NCI-H748 (cell line): Measurements from ENCODE around the gene TOMM7.
"Not testable (repeated sequence)": the region's sequence is repeated elsewhere in the genome, so short reads cannot be mapped to it uniquely, and the experiment has no call there.

Source experiments
- DNase-seq: peaks from one replicate; lab custom pipeline; 2025; ENCODE audit not compliant: unreplicated experiment; lab: John Stamatoyannopoulos, UW

TOMM7 gene

GRCh38 chr7:22826593-22826992 is 3.9 kb upstream of the TOMM7 start:
- DNase-seq, result peak; percentile 26

- no peak for DNase-seq
Observed at GRCh38 chr7:22824760-22825159, 2.1 kb upstream of the TOMM7 start.

GRCh38 chr7:22823142-22823497 is 471 bp upstream of the TOMM7 start:
- DNase-seq, result no peak

GRCh38 chr7:22821702-22822485 is 755 bp downstream of the TOMM7 start:
- peak; percentile 50 for DNase-seq

- no peak for DNase-seq
Observed at GRCh38 chr7:22819476-22819875, 3.2 kb downstream of the TOMM7 start.

GRCh38 chr7:22814261-22815208 is 8.1 kb downstream of the TOMM7 start:
- no peak for DNase-seq

- DNase-seq, result no peak
Observed at GRCh38 chr7:22812353-22812752, 10.3 kb downstream of the TOMM7 start.

GRCh38 chr7:22811746-22812280 is 10.8 kb downstream of the TOMM7 start:
- DNase-seq, result no peak

- DNase-seq, result no peak
Observed at GRCh38 chr7:22810843-22811242, 11.8 kb downstream of the TOMM7 start.

GRCh38 chr7:22809902-22810642 is 12.6 kb downstream of the TOMM7 start:
- DNase-seq, result no peak

GRCh38 chr7:22808140-22808539 is 14.5 kb downstream of the TOMM7 start:
- no peak for DNase-seq

GRCh38 chr7:22806752-22807151 is 15.9 kb downstream of the TOMM7 start:
- DNase-seq, result no peak

- no peak for DNase-seq
Observed at GRCh38 chr7:22805227-22805626, 17.4 kb downstream of the TOMM7 start.

- not testable (repeated sequence) for DNase-seq
Observed at GRCh38 chr7:22802831-22803230, 19.8 kb downstream of the TOMM7 start.

- peak; percentile 26 for DNase-seq
Observed at GRCh38 chr7:22802426-22802825, 20.2 kb downstream of the TOMM7 start.

- peak; percentile 22 for DNase-seq
Observed at GRCh38 chr7:22801912-22802311, 20.7 kb downstream of the TOMM7 start.

- no peak for DNase-seq
Observed at GRCh38 chr7:22799633-22800032, 23.0 kb downstream of the TOMM7 start.

GRCh38 chr7:22793593-22794462 is 28.8 kb downstream of the TOMM7 start:
- no peak for DNase-seq

- no peak for DNase-seq
Observed at GRCh38 chr7:22791204-22792158, 31.2 kb downstream of the TOMM7 start.
